ENCODE data around the gene ZDHHC11B. TPM values are rescaled to one million over a fixed set of nuclear protein-coding genes. Genes with fewer than 3 reads are reported as not detected.

The ZDHHC11B gene
- total RNA-seq, 1 experiment from 2014 or later: not detected

DNA sequence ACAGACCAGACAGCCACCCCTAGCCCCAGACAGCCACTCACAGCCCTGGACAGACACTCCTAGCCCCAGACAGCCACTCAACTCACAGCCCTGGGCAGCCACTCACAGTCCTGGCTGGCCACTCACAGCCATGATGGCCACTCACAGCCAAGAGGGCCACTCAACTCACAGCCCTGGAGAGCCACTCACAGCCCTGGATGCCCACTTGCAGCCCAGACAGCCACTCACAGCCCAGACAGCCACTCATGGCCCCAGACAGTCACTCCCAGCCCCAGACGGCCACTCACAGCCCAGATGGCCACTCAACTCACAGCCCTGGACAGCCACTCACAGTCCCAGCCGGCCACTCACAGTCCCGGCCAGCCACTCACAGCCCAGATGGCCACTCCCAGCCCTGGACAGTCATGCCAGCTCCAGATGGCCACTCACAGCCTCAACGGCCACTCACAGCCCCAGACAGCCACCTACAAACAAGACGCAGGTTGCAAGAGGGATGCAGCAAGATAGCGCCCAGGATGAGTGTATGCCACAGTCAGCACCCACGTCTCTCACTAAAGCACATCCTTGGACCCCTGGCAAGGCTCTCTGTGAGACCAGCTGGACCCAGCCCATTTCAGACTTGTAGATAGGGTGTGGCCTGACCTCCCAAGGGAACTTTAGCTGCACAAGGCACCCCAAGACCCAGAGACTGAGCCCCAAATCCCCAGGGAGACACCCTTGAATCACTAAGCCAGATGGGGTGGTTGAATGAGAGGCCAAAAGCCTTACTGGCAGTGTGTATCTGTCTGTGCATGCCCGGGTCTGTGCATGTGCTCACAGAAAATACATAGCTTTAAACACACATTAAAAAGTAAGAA is 22.4 kb downstream of the ZDHHC11B start:
- H3K9me3 Mint-ChIP-seq (ENCODE audit: unreplicated experiment): no peaks in the 10 kb centered on the region
- BruUV-seq (replicated peaks): no TSS peak
- H3K27me3 Mint-ChIP-seq (ENCODE audit: insufficient read depth, unreplicated experiment): no peaks in the 10 kb centered on the region
- intact Hi-C loops (cut with micrococcal nuclease): no loop called here
- no peak for DNase-seq (ENCODE audit: unreplicated experiment)
- H3K4me3 Mint-ChIP-seq (ENCODE audit: unreplicated experiment): no peak overlapping the region
- CTCF ChIA-PET: interaction anchor here (0.6 kb wide), 1 partner anchor 88 kb away, joined by 3 read pairs; no protein-coding TSS in a partner anchor
- TF ChIP-seq, protein P1, sequence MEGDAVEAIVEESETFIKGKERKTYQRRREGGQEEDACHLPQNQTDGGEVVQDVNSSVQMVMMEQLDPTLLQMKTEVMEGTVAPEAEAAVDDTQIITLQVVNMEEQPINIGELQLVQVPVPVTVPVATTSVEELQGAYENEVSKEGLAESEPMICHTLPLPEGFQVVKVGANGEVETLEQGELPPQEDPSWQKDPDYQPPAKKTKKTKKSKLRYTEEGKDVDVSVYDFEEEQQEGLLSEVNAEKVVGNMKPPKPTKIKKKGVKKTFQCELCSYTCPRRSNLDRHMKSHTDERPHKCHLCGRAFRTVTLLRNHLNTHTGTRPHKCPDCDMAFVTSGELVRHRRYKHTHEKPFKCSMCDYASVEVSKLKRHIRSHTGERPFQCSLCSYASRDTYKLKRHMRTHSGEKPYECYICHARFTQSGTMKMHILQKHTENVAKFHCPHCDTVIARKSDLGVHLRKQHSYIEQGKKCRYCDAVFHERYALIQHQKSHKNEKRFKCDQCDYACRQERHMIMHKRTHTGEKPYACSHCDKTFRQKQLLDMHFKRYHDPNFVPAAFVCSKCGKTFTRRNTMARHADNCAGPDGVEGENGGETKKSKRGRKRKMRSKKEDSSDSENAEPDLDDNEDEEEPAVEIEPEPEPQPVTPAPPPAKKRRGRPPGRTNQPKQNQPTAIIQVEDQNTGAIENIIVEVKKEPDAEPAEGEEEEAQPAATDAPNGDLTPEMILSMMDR (IDR thresholded peaks at IDR 0.05; ENCODE audit: unreplicated experiment): no peak
- no peaks in the 10 kb centered on the region for H3K4me1 Mint-ChIP-seq (ENCODE audit: insufficient read depth, unreplicated experiment)
- no peaks in the 10 kb centered on the region for H3K36me3 Mint-ChIP-seq (ENCODE audit: insufficient read depth, unreplicated experiment)
- no peak overlapping the region for H3K27ac Mint-ChIP-seq (ENCODE audit: low read depth, unreplicated experiment)
- POLR2A ChIA-PET: no interaction called here

DNA sequence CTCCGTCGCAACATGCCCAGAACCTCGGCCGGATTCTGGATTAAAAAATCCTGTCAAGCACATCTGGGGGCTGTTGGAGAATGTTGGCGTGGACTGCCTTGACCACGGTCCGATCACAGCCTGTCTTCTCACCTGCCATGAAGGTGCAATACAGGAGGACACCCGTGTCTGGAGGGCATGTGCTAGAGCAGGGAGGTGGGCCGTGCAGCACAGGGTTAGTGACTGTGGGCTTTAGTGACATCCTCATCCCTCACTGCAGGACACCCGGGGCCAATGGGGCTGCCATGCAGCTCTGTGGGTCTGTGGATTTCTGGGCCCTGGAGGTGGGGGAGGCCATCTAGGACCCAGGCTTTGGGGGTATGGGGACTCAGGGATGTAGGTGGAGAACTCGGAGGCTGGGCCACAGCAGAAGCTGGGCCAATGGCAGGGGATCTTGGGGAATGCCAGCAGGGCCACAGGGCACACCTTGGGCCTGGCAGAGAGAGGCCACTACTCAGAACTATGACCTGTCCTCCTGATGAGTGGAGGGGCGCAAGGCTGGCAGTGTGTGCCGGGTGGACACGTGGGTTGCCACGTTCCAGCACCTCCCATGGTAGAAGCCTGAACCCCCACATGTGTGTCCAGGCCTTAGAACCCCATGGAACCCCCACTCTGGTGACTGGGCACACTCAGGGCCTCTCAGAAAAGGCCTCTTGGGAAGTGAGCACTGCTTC is 23.3 kb downstream of the ZDHHC11B start:
- no TSS peak for BruUV-seq (replicated peaks)
- no peaks in the 10 kb centered on the region for H3K9me3 Mint-ChIP-seq (ENCODE audit: unreplicated experiment)

DNA sequence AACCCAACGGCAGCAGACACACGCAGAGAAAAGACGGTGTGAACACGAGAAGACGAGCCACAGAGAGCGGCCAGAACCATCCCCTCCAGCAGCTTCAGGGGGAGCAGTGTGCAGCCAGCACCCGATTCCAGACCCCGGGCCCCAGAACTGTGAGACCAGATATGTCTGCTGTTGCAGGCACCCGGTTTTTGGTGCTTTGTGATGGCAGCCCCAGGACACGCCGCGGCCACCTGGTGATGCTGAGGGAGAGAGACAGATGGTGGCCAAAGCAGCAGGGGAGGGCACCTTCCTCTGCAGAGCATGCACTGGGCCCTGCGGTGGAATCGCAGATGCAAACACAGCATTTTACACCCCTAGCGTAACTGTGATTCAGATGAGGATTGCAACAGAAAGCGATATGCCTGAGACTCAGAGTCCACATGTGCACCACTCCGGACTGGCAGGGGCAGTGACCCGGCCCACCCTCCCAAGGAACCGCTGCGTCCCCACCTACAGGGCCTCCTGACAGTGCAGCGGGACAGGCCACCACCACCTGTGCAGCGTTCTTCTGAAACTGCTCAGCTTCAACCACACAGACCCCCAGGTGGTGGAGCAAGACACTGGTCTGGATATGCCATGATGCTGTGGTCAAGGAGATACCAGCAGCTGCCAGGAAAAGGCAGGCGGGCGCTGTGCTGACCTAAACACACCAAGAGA is 24.0 kb downstream of the ZDHHC11B start:
- no peak for DNase-seq (ENCODE audit: unreplicated experiment)
- ChIA-PET CTCF (no interaction called here), POLR2A (no interaction called here)
- intact Hi-C loops (cut with micrococcal nuclease): no loop called here
- Mint-ChIP-seq H3K4me1 (ENCODE audit: insufficient read depth, unreplicated experiment) (no peaks in the 10 kb centered on the region), H3K4me3 (ENCODE audit: unreplicated experiment) (no peak overlapping the region), H3K36me3 (ENCODE audit: insufficient read depth, unreplicated experiment) (no peaks in the 10 kb centered on the region), H3K9me3 (ENCODE audit: unreplicated experiment) (no peaks in the 10 kb centered on the region), H3K27me3 (ENCODE audit: insufficient read depth, unreplicated experiment) (no peaks in the 10 kb centered on the region), H3K27ac (ENCODE audit: low read depth, unreplicated experiment) (no peak overlapping the region)
- BruUV-seq (replicated peaks): no TSS peak
- TF ChIP-seq, protein P1 (IDR thresholded peaks at IDR 0.05; ENCODE audit: unreplicated experiment): no peak

More for the DNA sequence above, 23.3 kb downstream of the ZDHHC11B start:
- H3K4me3 Mint-ChIP-seq (ENCODE audit: unreplicated experiment): no peak overlapping the region
- CTCF ChIA-PET: no interaction called here
- H3K4me1 Mint-ChIP-seq (ENCODE audit: insufficient read depth, unreplicated experiment): no peaks in the 10 kb centered on the region
- intact Hi-C loops (cut with micrococcal nuclease): no loop called here
- no peaks in the 10 kb centered on the region for H3K36me3 Mint-ChIP-seq (ENCODE audit: insufficient read depth, unreplicated experiment)
- no peak for DNase-seq (ENCODE audit: unreplicated experiment)
- no peak overlapping the region for H3K27ac Mint-ChIP-seq (ENCODE audit: low read depth, unreplicated experiment)
- POLR2A ChIA-PET: no interaction called here
- H3K27me3 Mint-ChIP-seq (ENCODE audit: insufficient read depth, unreplicated experiment): no peaks in the 10 kb centered on the region
- TF ChIP-seq, protein P1 (IDR thresholded peaks at IDR 0.05; ENCODE audit: unreplicated experiment): no peak

DNA sequence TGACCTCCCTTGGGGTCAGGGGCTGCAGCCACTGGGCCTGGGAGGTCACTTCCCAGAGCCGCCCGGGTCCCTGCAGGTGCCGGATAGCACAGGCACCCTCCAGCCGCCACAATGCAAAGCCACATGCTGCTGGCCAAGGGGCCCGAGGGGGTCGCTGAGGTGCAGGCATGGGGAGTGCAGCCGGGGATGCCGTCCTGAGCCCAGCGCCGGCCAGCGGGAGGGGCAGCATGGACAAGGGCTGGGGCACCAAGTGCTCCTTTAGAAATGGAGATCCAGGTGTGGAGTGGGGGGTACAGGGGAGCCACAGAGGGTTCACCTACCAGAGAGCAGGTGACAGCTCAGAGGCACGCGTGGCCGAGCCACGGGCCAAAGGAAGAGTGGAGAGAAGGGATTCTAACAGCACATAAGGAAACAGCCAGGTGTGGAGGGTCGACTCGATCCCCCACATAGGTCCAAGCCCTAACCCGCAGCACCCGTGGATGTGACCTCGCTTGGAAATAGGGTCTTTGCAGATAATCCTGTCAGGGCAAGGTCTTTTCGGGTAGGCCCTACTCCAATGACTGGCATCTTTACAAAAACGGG is 24.7 kb downstream of the ZDHHC11B start:
- no peaks in the 10 kb centered on the region for H3K36me3 Mint-ChIP-seq (ENCODE audit: insufficient read depth, unreplicated experiment)
- DNase-seq (ENCODE audit: unreplicated experiment): no peak
- ChIA-PET CTCF (no interaction called here), POLR2A (no interaction called here)
- H3K27me3 Mint-ChIP-seq (ENCODE audit: insufficient read depth, unreplicated experiment): no peaks in the 10 kb centered on the region
- H3K9me3 Mint-ChIP-seq (ENCODE audit: unreplicated experiment): no peaks in the 10 kb centered on the region
- no TSS peak for BruUV-seq (replicated peaks)
- no peak overlapping the region for H3K27ac Mint-ChIP-seq (ENCODE audit: low read depth, unreplicated experiment)
- intact Hi-C loops (cut with micrococcal nuclease): no loop called here
- no peaks in the 10 kb centered on the region for H3K4me1 Mint-ChIP-seq (ENCODE audit: insufficient read depth, unreplicated experiment)
- H3K4me3 Mint-ChIP-seq (ENCODE audit: unreplicated experiment): no peak overlapping the region
- TF ChIP-seq, protein P1 (IDR thresholded peaks at IDR 0.05; ENCODE audit: unreplicated experiment): no peak
